Measurements from ENCODE around the gene CD40.
A peak's percentile ranks its signal among the peaks of the same experiment; 100 is the strongest.
"Not testable (repeated sequence)": the region's sequence is repeated elsewhere in the genome, so short reads cannot be mapped to it uniquely, and the experiment has no call there.

CD40 gene

GRCh38 chr20:46087161-46087560 lies 31.0 kb upstream of the CD40 start:
- no peak overlapping the region for H3K4me3 ChIP-seq (ENCODE audit: low read depth, low read length)
- TF ChIP-seq, protein P1, sequence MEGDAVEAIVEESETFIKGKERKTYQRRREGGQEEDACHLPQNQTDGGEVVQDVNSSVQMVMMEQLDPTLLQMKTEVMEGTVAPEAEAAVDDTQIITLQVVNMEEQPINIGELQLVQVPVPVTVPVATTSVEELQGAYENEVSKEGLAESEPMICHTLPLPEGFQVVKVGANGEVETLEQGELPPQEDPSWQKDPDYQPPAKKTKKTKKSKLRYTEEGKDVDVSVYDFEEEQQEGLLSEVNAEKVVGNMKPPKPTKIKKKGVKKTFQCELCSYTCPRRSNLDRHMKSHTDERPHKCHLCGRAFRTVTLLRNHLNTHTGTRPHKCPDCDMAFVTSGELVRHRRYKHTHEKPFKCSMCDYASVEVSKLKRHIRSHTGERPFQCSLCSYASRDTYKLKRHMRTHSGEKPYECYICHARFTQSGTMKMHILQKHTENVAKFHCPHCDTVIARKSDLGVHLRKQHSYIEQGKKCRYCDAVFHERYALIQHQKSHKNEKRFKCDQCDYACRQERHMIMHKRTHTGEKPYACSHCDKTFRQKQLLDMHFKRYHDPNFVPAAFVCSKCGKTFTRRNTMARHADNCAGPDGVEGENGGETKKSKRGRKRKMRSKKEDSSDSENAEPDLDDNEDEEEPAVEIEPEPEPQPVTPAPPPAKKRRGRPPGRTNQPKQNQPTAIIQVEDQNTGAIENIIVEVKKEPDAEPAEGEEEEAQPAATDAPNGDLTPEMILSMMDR (IDR thresholded peaks at IDR 0.05; ENCODE audit: low read depth, low read length): peak; percentile 14; the same call in 1 of the 2 replicates

DNA sequence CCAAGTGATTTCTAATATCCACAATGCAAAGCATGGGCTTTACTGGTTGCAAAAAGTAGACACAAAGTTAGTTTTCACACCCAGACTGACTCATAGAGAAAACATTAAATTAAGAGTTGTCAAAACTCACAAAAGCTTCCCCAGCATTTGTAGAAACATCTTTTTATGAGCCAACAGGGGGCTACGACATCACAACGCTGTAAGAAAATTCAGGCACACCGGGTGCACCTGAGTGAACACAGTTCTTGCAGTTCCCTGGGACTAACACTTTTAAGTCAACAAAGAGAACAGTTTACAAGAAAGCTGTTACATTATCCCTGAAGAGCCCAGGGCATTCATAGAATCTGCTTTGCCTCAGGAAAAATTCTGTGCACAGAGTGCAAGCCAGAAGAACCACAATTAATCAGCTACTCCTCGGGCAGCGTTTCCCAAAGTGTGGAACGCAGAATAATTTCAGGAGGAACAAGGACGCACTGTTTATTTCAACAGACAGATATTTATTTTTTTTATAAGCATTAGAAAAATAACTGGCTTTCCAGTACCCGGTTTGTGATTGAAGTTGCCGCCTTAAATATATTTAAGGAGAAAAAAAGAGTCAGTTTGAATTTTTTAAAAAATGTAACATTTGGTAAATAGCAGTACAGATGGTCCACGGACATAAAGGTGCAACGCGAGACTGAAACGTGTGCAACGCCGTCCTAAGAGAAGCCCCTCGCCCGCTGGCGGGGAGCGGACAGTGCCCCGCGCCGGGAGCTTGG lies 29.5 kb upstream of the CD40 start:
- peak overlapping the region; percentile 88 for H3K4me3 ChIP-seq (ENCODE audit: low read depth, low read length)
- TF ChIP-seq, protein P1 (IDR thresholded peaks at IDR 0.05; ENCODE audit: low read depth, low read length): no peak

- TF ChIP-seq, protein P1 (IDR thresholded peaks at IDR 0.05; ENCODE audit: low read depth, low read length): no peak
- peak overlapping the region; percentile 88 for H3K4me3 ChIP-seq (ENCODE audit: low read depth, low read length)
These were observed 29.0 kb upstream of the CD40 start for GRCh38 chr20:46089167-46089416.

DNA sequence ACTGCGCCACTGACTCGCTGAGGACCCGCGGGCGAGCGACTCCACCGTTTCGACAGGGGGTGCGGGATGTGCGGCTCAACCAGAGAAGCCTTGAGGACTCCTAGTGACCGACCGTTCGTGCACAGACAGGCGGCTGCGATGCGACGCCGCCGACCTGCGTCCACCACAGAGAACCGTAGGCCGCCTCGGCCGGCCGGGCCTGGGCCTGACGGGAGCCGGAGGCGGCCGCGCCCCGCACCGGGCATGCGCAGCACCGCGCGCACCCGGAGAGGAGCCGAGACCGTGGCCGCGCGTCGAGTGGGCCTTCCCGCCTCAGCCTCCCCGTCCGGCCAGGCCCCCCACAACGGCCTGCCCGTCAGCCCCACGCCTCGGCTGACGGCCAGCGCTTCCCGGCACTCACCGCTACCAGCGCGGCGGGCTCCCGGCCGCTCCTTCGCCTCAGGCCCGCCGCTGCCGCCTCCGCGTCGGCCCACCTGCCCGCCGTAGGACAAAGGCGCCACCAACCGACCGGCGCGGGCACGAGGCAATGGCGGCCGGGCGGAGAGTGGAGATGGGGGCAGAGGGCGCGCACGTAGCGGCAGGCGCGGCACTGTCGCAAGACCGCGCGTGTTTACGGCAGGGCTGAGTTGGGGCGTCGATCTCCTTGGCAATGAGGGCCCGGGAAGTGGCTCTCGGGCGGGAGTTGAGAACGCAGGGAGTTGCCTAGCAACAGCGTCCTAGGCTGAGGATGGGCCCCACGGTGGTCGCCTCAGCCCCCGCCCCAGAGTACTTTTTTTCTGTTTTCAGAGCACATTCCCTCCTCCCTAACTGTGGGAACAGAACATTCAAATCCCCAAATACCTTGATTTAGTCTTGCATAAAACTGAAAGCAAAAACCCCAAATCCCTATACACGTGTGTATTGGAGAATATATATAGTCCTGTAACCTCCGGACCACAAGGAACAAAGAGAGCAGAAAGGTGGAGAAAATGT lies 28.4 kb upstream of the CD40 start, which contains the start of gene NCOA5:
TSS of gene NCOA5 (minus strand) at position 546 of the 972 bp plus-strand sequence. CDS start 10,538 bp downstream, outside the sequence.
- TF ChIP-seq, protein P1 (IDR thresholded peaks at IDR 0.05; ENCODE audit: low read depth, low read length): no peak
- peak within 1 kb of the TSS; percentile 88 for H3K4me3 ChIP-seq (ENCODE audit: low read depth, low read length)

DNA sequence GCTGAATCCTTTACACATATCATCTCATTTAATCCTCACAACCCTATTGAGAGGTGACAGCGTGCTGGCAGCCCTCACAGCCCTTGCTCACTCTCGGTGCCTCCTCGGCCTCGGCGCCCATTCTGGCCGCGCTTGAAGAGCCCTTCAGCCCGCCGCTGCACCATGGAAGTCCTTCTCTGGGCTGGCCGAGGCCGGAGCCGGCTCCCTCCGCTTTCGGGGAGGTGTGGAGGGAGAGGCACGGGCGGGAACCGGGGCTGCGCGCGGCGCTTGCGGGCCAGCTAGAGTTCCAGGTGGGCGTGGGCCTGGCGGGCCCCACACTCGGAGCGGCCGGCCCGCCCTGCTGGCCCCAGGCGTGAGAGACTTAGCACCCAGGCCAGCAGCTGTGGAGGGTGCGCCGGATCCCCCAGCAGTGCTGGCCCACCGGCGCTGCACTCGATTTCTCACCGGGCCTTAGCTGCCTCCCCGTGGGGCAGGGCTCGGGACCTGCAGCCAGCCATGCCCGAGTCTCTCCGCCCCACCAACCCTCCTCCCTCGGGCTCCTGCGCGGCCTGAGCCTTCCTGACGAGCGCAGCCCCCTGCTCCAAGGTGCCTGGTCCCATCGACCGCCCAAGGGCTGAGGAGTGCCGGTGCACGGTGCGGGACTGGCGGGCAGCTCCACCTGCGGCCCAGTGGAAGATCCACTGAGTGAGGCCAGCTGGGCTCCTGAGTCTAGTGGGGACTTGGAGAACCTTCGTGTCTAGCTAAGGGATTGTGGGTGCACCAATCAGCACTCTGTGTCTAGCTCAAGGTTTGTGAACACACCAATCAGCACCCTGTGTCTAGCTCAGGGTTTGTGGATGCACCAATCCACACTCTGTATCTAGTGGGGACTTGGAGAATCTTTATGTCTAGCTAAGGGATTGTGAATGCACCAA lies 26.2 kb upstream of the CD40 start:
- H3K4me3 ChIP-seq (ENCODE audit: low read depth, low read length): not testable (repeated sequence)

GRCh38 chr20:46093531-46093930 lies 24.6 kb upstream of the CD40 start:
- TF ChIP-seq, protein P1 (IDR thresholded peaks at IDR 0.05; ENCODE audit: low read depth, low read length): no peak
- H3K4me3 ChIP-seq (ENCODE audit: low read depth, low read length): no peak overlapping the region

All from WI38 (cell line).